Neural cell (in vitro differentiated cells): Measurements from ENCODE around the gene CELSR1. TPM values are rescaled to one million over a fixed set of nuclear protein-coding genes. Genes with fewer than 3 reads are reported as not detected.

Experiments
- H2AFZ ChIP-seq: fragments of 200-600, 300-800 bp; sonication (generic), shearing (Covaris generic); 2 replicates; pipeline ENCODE4 v1.6.0; 2014; ENCODE audit warnings: low read depth, mild to moderate bottlenecking, antibody characterized with exemption, low read length, moderate library complexity
- H3F3A ChIP-seq: fragments of 200-600 bp; shearing (Covaris generic); 2 replicates; pipeline ENCODE4 v1.6.1; 2016; ENCODE audit warnings: mild to moderate bottlenecking, moderate library complexity, mixed read lengths, antibody characterized with exemption, low read length; ENCODE audit not compliant: insufficient read depth, poor library complexity, severe bottlenecking
- H3K27ac ChIP-seq: fragments of 200-600, 300-800 bp; sonication (generic), shearing (Covaris generic); 2 replicates; pipeline ENCODE4 v1.5.1; 2014; ENCODE audit warnings: mild to moderate bottlenecking, low read length, moderate library complexity
- H3K27me3 ChIP-seq: fragments of 300-800, 200-600 bp; sonication (generic), shearing (Covaris generic); 2 replicates; pipeline ENCODE4 v1.6.0; 2014; ENCODE audit warnings: mild to moderate bottlenecking, low read depth, low read length, moderate library complexity; ENCODE audit not compliant: insufficient read depth
- H3K36me3 ChIP-seq: fragments of 300-800, 200-600 bp; sonication (generic), shearing (Covaris generic); 2 replicates; pipeline ENCODE4 v1.5.1; 2014; ENCODE audit warnings: mild to moderate bottlenecking, antibody characterized with exemption, low read length, moderate library complexity; ENCODE audit not compliant: insufficient read depth
- H3K4me2 ChIP-seq: fragments of 300-800, 200-600 bp; sonication (generic), shearing (Covaris generic); 2 replicates; pipeline ENCODE4 v1.6.0; 2014; ENCODE audit warnings: mild to moderate bottlenecking, low read length
- H3K4me3 ChIP-seq: fragments of 300-800, 200-600 bp; sonication (generic), shearing (Covaris generic); 2 replicates; pipeline ENCODE4 v1.5.1; 2014; ENCODE audit warnings: mild to moderate bottlenecking, low read length, moderate library complexity
- H3K79me2 ChIP-seq: fragments of 200-600 bp; shearing (Covaris generic); replicated peaks from 2 replicates; pipeline ENCODE4 v1.6.0; 2014; ENCODE audit warnings: mild to moderate bottlenecking, low read length, moderate library complexity; ENCODE audit not compliant: insufficient read depth
- H3K9ac ChIP-seq: fragments of 300-800, 200-600 bp; sonication (generic), shearing (Covaris generic); 2 replicates; pipeline ENCODE4 v1.6.1; 2016; ENCODE audit warnings: mild to moderate bottlenecking, low read length, mixed read lengths
- H3K9me2 ChIP-seq: fragments of 200-600 bp; shearing (Covaris generic); 2 replicates; pipeline ENCODE4 v1.6.1; 2016; ENCODE audit warnings: mild to moderate bottlenecking, low read length, mixed read lengths; ENCODE audit not compliant: insufficient read depth
- H3K9me3 ChIP-seq: fragments of 200-600, 300-800 bp; sonication (generic), shearing (Covaris generic); 2 replicates; pipeline ENCODE4 v1.6.1; 2016; ENCODE audit warnings: mild to moderate bottlenecking, mixed run types, low read length, moderate library complexity, mixed read lengths
- H4K20me1 ChIP-seq: fragments of 200-600 bp; shearing (Covaris generic); 2 replicates; pipeline ENCODE4 v1.6.1; 2016; ENCODE audit warnings: mild to moderate bottlenecking, mixed run types; ENCODE audit not compliant: insufficient read depth
- CTCF ChIP-seq: fragments of 450-650 bp; IDR thresholded peaks from 2 replicates; pipeline ENCODE4 v1.5.1; 2014; ENCODE audit warnings: antibody characterized with exemption, mild to moderate bottlenecking, moderate library complexity; ENCODE audit not compliant: poor library complexity, severe bottlenecking
- EP300 ChIP-seq: fragments of 450-650 bp; conservative IDR thresholded peaks from 2 replicates; pipeline ENCODE4 v1.6.1; 2014; ENCODE audit warnings: antibody characterized with exemption, mild to moderate bottlenecking, moderate library complexity; ENCODE audit not compliant: poor library complexity, severe bottlenecking
- EZH2 ChIP-seq: fragments of 200-600, 300-800 bp; shearing (Covaris generic), sonication (generic); IDR thresholded peaks from 2 replicates; pipeline ENCODE4 v1.6.1; 2014; ENCODE audit warnings: antibody characterized with exemption, low read length, borderline replicate concordance, mild to moderate bottlenecking; ENCODE audit not compliant: insufficient read depth, poor library complexity, severe bottlenecking
- MXI1 ChIP-seq: fragments of 450-650 bp; conservative IDR thresholded peaks from 2 replicates; pipeline ENCODE4 v1.6.1; 2014; ENCODE audit warnings: antibody characterized with exemption, mild to moderate bottlenecking; ENCODE audit not compliant: poor library complexity, severe bottlenecking
- POLR2AphosphoS5 ChIP-seq: IDR thresholded peaks from 2 replicates; pipeline ENCODE4 v1.6.1; 2012
- RAD21 ChIP-seq: fragments of 450-650 bp; conservative IDR thresholded peaks from 2 replicates; pipeline ENCODE4 v1.6.1; 2014; ENCODE audit warnings: antibody characterized with exemption, mild to moderate bottlenecking, moderate library complexity
- REST ChIP-seq: IDR thresholded peaks from 2 replicates; pipeline ENCODE4 v1.6.1; 2012; ENCODE audit warnings: borderline replicate concordance
- SMC3 ChIP-seq: fragments of 450-650 bp; conservative IDR thresholded peaks from 2 replicates; pipeline ENCODE4 v1.6.1; 2014; ENCODE audit warnings: antibody characterized with exemption, mild to moderate bottlenecking, moderate library complexity; ENCODE audit not compliant: poor library complexity
- TAF1 ChIP-seq: IDR thresholded peaks from 2 replicates; pipeline ENCODE4 v1.6.1; 2012; ENCODE audit warnings: low read depth
- polyA plus RNA-seq: library from polyadenylated mRNA; depleted of rRNA; stranded (reverse); fragments of >200 nt; gene quantifications from 2 replicates; pipeline ENCODE4 v1.2.3, GENCODE V29; 2014

Gene CELSR1
- polyA plus RNA-seq, 1 donor from 2014 or later = 0.14 TPM

GRCh38 chr22:46499805-46500189 lies 37.6 kb downstream of the CELSR1 start:
- Histone ChIP-seq H3K9ac (peak overlapping the region; percentile 65), H3K4me3 (peak overlapping the region; percentile 54), H4K20me1 (no peaks in the 10 kb centered on the region), H3K9me2 (no peaks in the 10 kb centered on the region), H3K9me3 (no peaks in the 10 kb centered on the region), H3K36me3 (no peaks in the 10 kb centered on the region), H3K4me2 (peak overlapping the region; percentile 46), H3F3A (no peaks in the 10 kb centered on the region), H3K27me3 (no peaks in the 10 kb centered on the region), H2AFZ (peak overlapping the region; percentile 83), H3K27ac (peak overlapping the region; percentile 98), H3K79me2 (no peaks in the 10 kb centered on the region)
- TF ChIP-seq POLR2AphosphoS5 = no peak
- TF ChIP-seq RAD21 = no peak
- no peak for TF ChIP-seq TAF1
- no peak for TF ChIP-seq EZH2
- TF ChIP-seq EP300 = no peak
- TF ChIP-seq CTCF = no peak
- no peak for TF ChIP-seq SMC3
- TF ChIP-seq REST = no peak
- no peak for TF ChIP-seq MXI1

GRCh38 chr22:46491946-46492345 lies 45.5 kb downstream of the CELSR1 start:
- no peaks in the 10 kb centered on the region for H3K9me3 ChIP-seq
- no peaks in the 10 kb centered on the region for H3F3A ChIP-seq
- no peak overlapping the region for H3K27ac ChIP-seq
- H3K79me2 ChIP-seq = no peaks in the 10 kb centered on the region
- no peak overlapping the region for H3K4me3 ChIP-seq
- H3K27me3 ChIP-seq = no peaks in the 10 kb centered on the region
- H2AFZ ChIP-seq = no peak overlapping the region
- no peaks in the 10 kb centered on the region for H4K20me1 ChIP-seq
- no peaks in the 10 kb centered on the region for H3K9me2 ChIP-seq
- no peaks in the 10 kb centered on the region for H3K36me3 ChIP-seq
- TF ChIP-seq TAF1 = no peak
- TF ChIP-seq POLR2AphosphoS5 = no peak
- TF ChIP-seq SMC3 = no peak
- no peak for TF ChIP-seq MXI1
- no peak for TF ChIP-seq CTCF
- no peak for TF ChIP-seq RAD21
- no peak overlapping the region for H3K9ac ChIP-seq
- no peak overlapping the region for H3K4me2 ChIP-seq
